ENCODE results near the gene PSPH. TPM values are rescaled to one million over a fixed set of nuclear protein-coding genes. Genes with fewer than 3 reads are reported as not detected.
A peak's percentile ranks its signal among the peaks of the same experiment; 100 is the strongest.

The PSPH gene
- total RNA-seq, 2 donors from 2014 or later: 4.6 to 14.3 TPM

- Histone ChIP-seq H3K4me1 (peaks cover 41% of the 10 kb centered on the region), H3K9me3 (no peaks in the 10 kb centered on the region), H3K27me3 (no peaks in the 10 kb centered on the region), H3K36me3 (replicated peaks in 1 of 2; ENCODE audit: insufficient read depth in 1 of 2, low read depth in 2 of 2) (no peaks in the 10 kb centered on the region), H3K4me3 (no peak overlapping the region), H3K27ac (peak overlapping the region in 3 of 4 donors; percentile 26 to 93 (median 29))
- ATAC-seq (no peak), DNase-seq (peak in 2 of 4 donors; percentile 23 to 28)
- 64 to 67% methylated on average over 6 of the region's 6 CpGs for WGBS, 2 donors
- no peak for TF ChIP-seq POLR2A (IDR thresholded peaks at IDR 0.05)
- TF ChIP-seq CTCF (IDR thresholded peaks at IDR 0.05): no peak
- intact Hi-C loops (cut with DNase I): loop anchor here (10.0 kb wide), 1 partner anchor 322 kb away; no protein-coding TSS in a partner anchor
These were observed 84.4 kb downstream of the PSPH start for GRCh38 chr7:55966851-55967250.

GRCh38 chr7:55965805-55966421 is 85.3 kb downstream of the PSPH start:
- peak; percentile 21 to 46 (median 38) for DNase-seq
- WGBS, 2 donors: 63 to 78% methylated on average over 10 to 13 of the region's 13 CpGs
- Histone ChIP-seq H3K4me1 (peaks cover 35% of the 10 kb centered on the region), H3K27me3 (no peaks in the 10 kb centered on the region), H3K36me3 (replicated peaks in 1 of 2; ENCODE audit: insufficient read depth in 1 of 2, low read depth in 2 of 2) (no peaks in the 10 kb centered on the region), H3K27ac (peak overlapping the region; percentile 92 to 96 (median 94)), H3K9me3 (no peaks in the 10 kb centered on the region), H3K4me3 (no peak overlapping the region)
- intact Hi-C loops (cut with DNase I): loop anchor here (10.0 kb wide), 1 partner anchor 321 kb away; no protein-coding TSS in a partner anchor
- TF ChIP-seq POLR2A (IDR thresholded peaks at IDR 0.05): no peak
- no peak for TF ChIP-seq CTCF (IDR thresholded peaks at IDR 0.05)
- ATAC-seq: no peak

GRCh38 chr7:55965100-55965470 is 86.2 kb downstream of the PSPH start:
- intact Hi-C loops (cut with DNase I): loop anchor here (10.0 kb wide), 1 partner anchor 320 kb away; no protein-coding TSS in a partner anchor
- TF ChIP-seq CTCF (IDR thresholded peaks at IDR 0.05) (no peak), POLR2A (IDR thresholded peaks at IDR 0.05) (peak in 1 of 3 donors; percentile 63)
- DNase-seq (no peak), ATAC-seq (no peak)
- peak overlapping the region; percentile 41 to 44 for H3K4me3 ChIP-seq
- H3K9me3 ChIP-seq: no peaks in the 10 kb centered on the region
- no peaks in the 10 kb centered on the region for H3K27me3 ChIP-seq
- H3K4me1 ChIP-seq: peaks cover 27% of the 10 kb centered on the region
- peak overlapping the region; percentile 92 to 96 (median 94) for H3K27ac ChIP-seq
- H3K36me3 ChIP-seq (replicated peaks in 1 of 2; ENCODE audit: insufficient read depth in 1 of 2, low read depth in 2 of 2): no peaks in the 10 kb centered on the region
- WGBS, 2 donors: 3% methylated on average over 12 to 14 of the region's 14 CpGs

GRCh38 chr7:55964261-55965099 is 86.8 kb downstream of the PSPH start, which contains the start of gene NIPSNAP2:
Gene NIPSNAP2 (plus strand): TSS chr7:55964585. CDS start chr7:55964610, 25 bp downstream.
- 0% methylated on average over 14 to 76 of the region's 105 CpGs for WGBS, 2 donors
- intact Hi-C loops (cut with DNase I): loop anchor here (10.0 kb wide), 1 partner anchor 320 kb away; no protein-coding TSS in a partner anchor
- peak within 1 kb of the TSS; percentile 41 to 44 for H3K4me3 ChIP-seq

More at GRCh38 chr7:55964261-55965099, 86.8 kb downstream of the PSPH start, which contains the start of gene NIPSNAP2:
- Histone ChIP-seq H3K9me3 (no peaks in the 10 kb centered on the region), H3K27me3 (no peaks in the 10 kb centered on the region), H3K36me3 (replicated peaks in 1 of 2; ENCODE audit: insufficient read depth in 1 of 2, low read depth in 2 of 2) (no peaks in the 10 kb centered on the region), H3K4me1 (peaks cover 27% of the 10 kb centered on the region), H3K27ac (peak within 1 kb of the TSS; percentile 92 to 96 (median 94))
- peak; percentile 90 for ATAC-seq
- peak; percentile 84 to 87 (median 86) for DNase-seq
- TF ChIP-seq POLR2A (IDR thresholded peaks at IDR 0.05): peak; percentile 34 to 72 (median 50)
- TF ChIP-seq CTCF (IDR thresholded peaks at IDR 0.05): peak in 5 of 7 experiments; percentile 5 to 99 (median 83)
